Effector memory CD8-positive, alpha-beta T cell (primary cell): ENCODE data around the gene UBE2N.

Experiments used
- ATAC-seq: fragments of 150-1000 bp; cut with Tn5 transposase; replicated peaks from 2 replicates; pipeline ENCODE4 v1.10.0; 2021; ENCODE audit warnings: mild to moderate bottlenecking, moderate library complexity
- DNase-seq, 3 experiments: peaks; one replicate each; pipeline ENCODE4 v3.0.0; 2021
- H3K27ac Mint-ChIP-seq, 2 donors: one replicate each; pipeline ENCODE4 v1.8.0; 2022; ENCODE audit warnings: mild to moderate bottlenecking in 2 of 2, mixed read lengths in 2 of 2, moderate library complexity in 2 of 2
- H3K27me3 Mint-ChIP-seq, 2 donors: one replicate each; pipeline ENCODE4 v1.8.0; 2022; ENCODE audit warnings: mixed read lengths in 2 of 2
- H3K36me3 Mint-ChIP-seq: one replicate; pipeline ENCODE4 v1.8.0; 2022; ENCODE audit warnings: mild to moderate bottlenecking, moderate library complexity, mixed read lengths; ENCODE audit not compliant: insufficient read depth
- H3K4me1 Mint-ChIP-seq, 2 donors: one replicate each; pipeline ENCODE4 v1.8.0; 2022; ENCODE audit warnings: low read depth in 2 of 2, mixed read lengths in 2 of 2
- H3K4me3 Mint-ChIP-seq, 2 donors: one replicate each; pipeline ENCODE4 v1.8.0; 2022; ENCODE audit warnings: mild to moderate bottlenecking in 2 of 2, mixed read lengths in 2 of 2, moderate library complexity in 2 of 2
- H3K9me3 Mint-ChIP-seq, 2 donors: one replicate each; pipeline ENCODE4 v1.8.0; 2022; ENCODE audit warnings: mixed read lengths in 2 of 2

The UBE2N gene

DNA sequence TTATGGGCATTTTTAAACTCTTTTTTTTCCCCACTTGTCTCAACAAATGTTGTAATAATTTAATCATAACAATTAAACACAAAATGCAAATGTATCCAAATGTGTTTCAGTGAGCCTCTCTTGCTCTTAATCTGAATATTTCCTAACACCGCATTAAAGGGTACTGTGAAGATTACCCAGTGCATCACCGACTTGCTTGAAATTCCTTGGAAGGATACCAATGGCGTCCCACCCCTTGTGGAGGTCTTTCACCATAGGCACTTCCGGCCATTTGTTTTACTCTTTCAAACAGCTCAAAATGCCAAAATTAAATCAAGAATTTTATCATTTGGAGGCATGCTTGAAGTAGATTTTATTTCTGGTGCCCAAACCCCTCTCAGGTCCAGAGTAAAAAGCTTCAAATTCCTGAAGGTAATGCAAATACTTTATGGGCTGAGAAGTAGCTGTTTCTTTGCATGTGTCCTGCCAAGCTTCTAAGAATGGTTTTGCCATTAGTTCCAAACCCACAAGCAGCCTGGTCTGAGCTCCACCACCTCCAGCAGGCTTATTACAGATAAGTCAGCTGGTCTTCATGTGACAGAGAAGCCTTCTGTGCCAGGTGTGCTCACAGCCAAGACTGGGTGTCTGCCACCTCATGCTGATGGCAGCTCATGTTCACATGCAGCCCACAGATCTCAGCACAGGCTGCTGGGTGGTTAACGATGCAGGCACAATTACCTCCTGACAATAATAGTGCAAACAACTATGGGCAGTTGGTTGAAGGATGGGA, 80.4 kb downstream of the UBE2N start:
- H3K4me3 Mint-ChIP-seq: no peak overlapping the region
- H3K9me3 Mint-ChIP-seq: no peaks in the 10 kb centered on the region
- H3K27me3 Mint-ChIP-seq: no peaks in the 10 kb centered on the region
- H3K36me3 Mint-ChIP-seq: no peaks in the 10 kb centered on the region
- H3K4me1 Mint-ChIP-seq: peaks cover 9 to 11% of the 10 kb centered on the region in 2 donors
- ATAC-seq (no peak), DNase-seq (no peak)
- H3K27ac Mint-ChIP-seq: no peak overlapping the region

DNA sequence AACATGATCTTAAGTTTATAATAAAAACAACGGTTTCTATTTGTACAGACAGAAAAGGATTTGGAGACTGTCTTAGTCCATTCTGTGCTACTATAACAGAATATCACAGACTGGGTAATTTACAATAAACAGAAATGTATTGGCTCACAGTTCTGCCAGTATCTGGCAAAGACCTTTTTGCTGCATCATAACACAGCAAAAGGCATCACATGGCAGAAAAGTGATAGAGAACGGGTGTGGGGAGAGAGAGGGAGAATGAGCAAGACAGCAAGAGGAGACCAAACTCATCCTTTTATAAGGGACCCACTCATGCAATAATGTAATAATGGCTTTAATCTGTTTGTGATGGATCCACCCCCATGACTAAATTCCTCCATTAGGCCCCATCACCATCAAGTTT, 81.1 kb downstream of the UBE2N start:
- DNase-seq (no peak), ATAC-seq (no peak)
- no peak overlapping the region for H3K27ac Mint-ChIP-seq
- no peaks in the 10 kb centered on the region for H3K36me3 Mint-ChIP-seq
- no peaks in the 10 kb centered on the region for H3K9me3 Mint-ChIP-seq
- H3K4me3 Mint-ChIP-seq: no peak overlapping the region
- no peaks in the 10 kb centered on the region for H3K27me3 Mint-ChIP-seq
- H3K4me1 Mint-ChIP-seq: peaks cover 9 to 11% of the 10 kb centered on the region in 2 donors

DNA sequence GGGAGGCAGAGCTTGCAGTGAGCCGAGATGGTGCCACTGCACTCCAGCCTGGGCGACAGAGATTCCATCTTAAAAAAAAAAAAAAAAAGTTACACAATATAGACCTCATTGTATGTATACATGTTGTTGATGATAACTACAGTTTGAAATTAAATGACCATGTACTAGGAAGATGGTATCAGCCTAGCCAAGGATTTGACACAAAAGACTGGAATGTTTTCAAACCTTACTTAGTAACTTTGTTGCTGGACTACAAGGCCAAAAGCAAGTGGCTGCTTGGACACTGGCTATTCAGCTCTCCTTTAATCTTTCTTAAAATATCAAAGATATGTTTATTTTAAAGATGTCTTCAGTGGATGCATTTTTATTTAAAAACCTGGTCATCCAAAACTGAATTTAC, 82.9 kb downstream of the UBE2N start:
- no peaks in the 10 kb centered on the region for H3K9me3 Mint-ChIP-seq
- ATAC-seq (no peak), DNase-seq (no peak)
- peaks cover 3 to 4% of the 10 kb centered on the region in 2 donors for H3K4me1 Mint-ChIP-seq
- no peak overlapping the region for H3K27ac Mint-ChIP-seq
- H3K4me3 Mint-ChIP-seq: no peak overlapping the region
- no peaks in the 10 kb centered on the region for H3K27me3 Mint-ChIP-seq
- H3K36me3 Mint-ChIP-seq: no peaks in the 10 kb centered on the region

DNA sequence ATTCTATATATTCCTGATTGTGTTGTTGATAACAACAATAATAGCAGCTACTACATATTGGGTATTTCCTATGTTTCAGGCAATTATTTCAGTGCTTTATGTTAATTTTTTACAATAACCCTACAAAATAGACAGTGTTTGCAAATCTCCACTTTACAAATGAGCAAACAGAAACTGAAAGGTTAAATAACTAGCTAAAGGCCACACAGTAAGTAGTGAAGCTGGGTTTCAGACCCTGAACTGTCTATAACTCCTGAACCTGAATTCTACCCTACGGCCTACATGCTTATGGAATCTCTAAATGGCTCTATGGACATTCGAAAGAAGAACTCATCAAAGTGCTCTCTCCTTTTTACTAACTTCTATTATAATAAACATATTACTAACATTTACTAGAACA, 83.7 kb downstream of the UBE2N start:
- Mint-ChIP-seq H3K9me3 (no peaks in the 10 kb centered on the region), H3K4me3 (no peak overlapping the region), H3K4me1 (peaks cover 0 to 2% of the 10 kb centered on the region in 2 donors), H3K36me3 (no peaks in the 10 kb centered on the region), H3K27me3 (no peaks in the 10 kb centered on the region), H3K27ac (no peak overlapping the region)
- DNase-seq (no peak), ATAC-seq (no peak)

DNA sequence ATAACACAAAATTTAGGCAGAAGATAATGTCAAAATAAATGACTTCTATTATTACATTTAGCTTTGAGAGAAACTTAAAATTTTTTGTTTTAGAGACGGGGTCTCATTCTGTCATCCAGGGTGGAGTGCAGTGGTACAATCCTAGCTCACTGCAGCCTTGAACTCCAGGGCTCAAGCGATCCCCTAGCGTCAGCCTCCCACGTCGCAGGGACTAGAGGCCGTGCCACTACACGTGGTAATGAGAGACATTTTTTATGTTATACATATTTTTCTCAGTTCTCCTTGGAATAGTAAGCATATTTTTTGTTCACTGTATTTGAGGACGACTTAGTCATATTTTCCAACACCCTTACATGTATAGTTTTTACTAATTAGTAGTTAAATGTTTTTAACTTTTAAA, 85.5 kb downstream of the UBE2N start:
- H3K27ac Mint-ChIP-seq: no peak overlapping the region
- ATAC-seq (no peak), DNase-seq (no peak)
- H3K27me3 Mint-ChIP-seq: peaks cover 9 to 12% of the 10 kb centered on the region in 2 donors
- no peaks in the 10 kb centered on the region for H3K9me3 Mint-ChIP-seq
- H3K36me3 Mint-ChIP-seq: no peaks in the 10 kb centered on the region
- H3K4me3 Mint-ChIP-seq: no peak overlapping the region
- no peaks in the 10 kb centered on the region for H3K4me1 Mint-ChIP-seq
